HepG2 (cell line): Measurements from ENCODE around the gene CCDC88B. TPM values are rescaled to one million over a fixed set of nuclear protein-coding genes. Genes with fewer than 3 reads are reported as not detected.
A peak's percentile ranks its signal among the peaks of the same experiment; 100 is the strongest.

Source experiments
- ATAC-seq: fragments of 200-7000 bp; cut with Tn5 transposase; 3 replicates; pipeline ENCODE4 v1.9.1; 2020; ENCODE audit warnings: mild to moderate bottlenecking, moderate library complexity
- BruUV-seq: library from RNA; stranded (reverse); fragments of 400-500 nt; replicated peaks from 2 replicates; lab custom pipeline; 2021; lab: Mats Ljungman, UMichigan
- CTCF ChIA-PET: fragments of 300-600 bp; formaldehyde crosslinking; extraction: SDS; loops from one replicate; lab custom pipeline; 2021; ENCODE audit warnings: low total read pairs, inconsistent platforms, low intra/inter-chr PET ratio; lab: Yijun Ruan, JAX
- POLR2A ChIA-PET: fragments of 350-600 bp; sonication (Branson Sonifier 250); formaldehyde crosslinking; loops from one replicate; lab custom pipeline; 2020; ENCODE audit warnings: antibody characterized with exemption, inconsistent platforms; lab: Yijun Ruan, JAX
- DNase-seq: peaks from one replicate; pipeline ENCODE4 v3.0.0-alpha.2; 2015; ENCODE audit warnings: low spot score
- FAIRE-seq: peaks from 3 replicates; lab custom pipeline; 2011; peaks lifted over from hg19 to GRCh38; lab: Jason Lieb, UNC
- H2AFZ ChIP-seq: one replicate; pipeline ENCODE4 v1.6.1; 2011; ENCODE audit warnings: low read length, inconsistent platforms
- H3K27ac ChIP-seq: fragments of 300-600 bp; 3 replicates; pipeline ENCODE4 v1.8.0; 2011; ENCODE audit warnings: mixed run types, mild to moderate bottlenecking, mixed read lengths, low read length, inconsistent platforms; ENCODE audit not compliant: insufficient read depth; ENCODE audit errors: extremely low read length
- H3K27me3 ChIP-seq, 2 experiments: fragments of 200-600 bp in 1 of 2; 2 replicates in 1 of 2; 3 replicates in 1 of 2; pipeline versions ENCODE4 v1.6.0 to v1.8.0; 2011; ENCODE audit warnings: low read length in 2 of 2, mild to moderate bottlenecking in 2 of 2, moderate library complexity in 2 of 2, inconsistent platforms in 1 of 2; ENCODE audit not compliant: insufficient read depth in 2 of 2, control insufficient read depth in 1 of 2
- H3K36me3 ChIP-seq, 2 experiments: fragments of 200-600 bp in 1 of 2; replicated peaks in 1 of 2; 2 replicates in 1 of 2; 3 replicates in 1 of 2; pipeline versions ENCODE4 v1.5.1 to v1.8.0; 2011; ENCODE audit warnings: low read length in 2 of 2, inconsistent platforms in 1 of 2; ENCODE audit not compliant: insufficient read depth in 2 of 2, control insufficient read depth in 1 of 2
- H3K4me1 ChIP-seq: 2 replicates; pipeline ENCODE4 v1.5.1; 2012; ENCODE audit warnings: low read length, inconsistent platforms; ENCODE audit not compliant: insufficient read depth
- H3K4me2 ChIP-seq: 2 replicates; pipeline ENCODE4 v1.6.0; 2011; ENCODE audit warnings: low read depth, low read length, inconsistent platforms
- H3K4me3 ChIP-seq, 3 experiments: fragments of 200-600 bp in 1 of 3; sonication (generic), shearing (Covaris generic) in 1 of 3; replicated peaks in 1 of 3; 2 replicates each; pipeline ENCODE4 v1.5.1; 2011 to 2016; ENCODE audit warnings: low read length in 3 of 3, inconsistent platforms in 2 of 3, low read depth in 2 of 3, mild to moderate bottlenecking in 2 of 3, control low read depth in 1 of 3, mixed read lengths in 1 of 3; ENCODE audit not compliant: insufficient read depth in 1 of 3
- H3K79me2 ChIP-seq: one replicate; pipeline ENCODE4 v1.6.1; 2011; ENCODE audit warnings: low read length, inconsistent platforms; ENCODE audit not compliant: insufficient read depth
- H3K9ac ChIP-seq: 2 replicates; pipeline ENCODE4 v1.6.0; 2011; ENCODE audit warnings: mild to moderate bottlenecking, low read depth, low read length, inconsistent platforms; ENCODE audit not compliant: insufficient read depth
- H3K9me3 ChIP-seq: 2 replicates; pipeline ENCODE4 v1.5.1; 2012; ENCODE audit warnings: mild to moderate bottlenecking, low read length
- H4K20me1 ChIP-seq: 2 replicates; pipeline ENCODE4 v1.6.0; 2011; ENCODE audit warnings: inconsistent platforms, mild to moderate bottlenecking, low read length, moderate library complexity; ENCODE audit not compliant: insufficient read depth
- AGO2 ChIP-seq: fragments of 200-400 bp; formaldehyde crosslinking; optimal IDR thresholded peaks from 2 replicates; pipeline ENCODE3; 2017; ENCODE audit warnings: mild to moderate bottlenecking, low read depth, low read length, moderate library complexity
- KDM3A ChIP-seq: IDR thresholded peaks from 2 replicates; pipeline ENCODE4 v1.6.1; 2018; ENCODE audit warnings: low read depth, missing compliant biosample characterization
- RBFOX2 ChIP-seq: fragments of 200-400 bp; formaldehyde crosslinking; IDR thresholded peaks from 2 replicates; pipeline ENCODE4 v1.6.1; 2017; ENCODE audit warnings: low read depth, mild to moderate bottlenecking, low read length
- RFX3 ChIP-seq: IDR thresholded peaks from 2 replicates; pipeline ENCODE4 v1.6.1; 2016; ENCODE audit warnings: missing biosample characterization, missing genetic modification reagents
- SRY ChIP-seq: sonication (generic); formaldehyde crosslinking; IDR thresholded peaks from 2 replicates; pipeline ENCODE4 v1.8.0; 2022; ENCODE audit warnings: mild to moderate bottlenecking, missing genetic modification reagents
- WGBS: methylation state at CpG from one replicate; pipeline ENCODE4 v1.1.6; 2017; ENCODE audit warnings: low lambda C conversion rate; 5-methylcytosine and 5-hydroxymethylcytosine counted together
- in situ Hi-C: cut with HindIII; loops from 2 replicates; pipeline ENCODE4 v1.10.0; 2017; ENCODE audit warnings: low pct_unique_long_range_greater_than_20kb; ENCODE audit not compliant: extremely low pct_ligation_motif_present
- intact Hi-C: fragments of 100-400 bp; cut with micrococcal nuclease; formaldehyde crosslinking; loops from one replicate; pipeline ENCODE4 v1.10.0; 2022; ENCODE audit not compliant: unreplicated experiment
- polyA plus RNA-seq, 8 experiments: library from polyadenylated mRNA; depleted of rRNA in 3 of 8; stranded (reverse) in 7 of 8; unstranded in 1 of 8; fragments of >200 nt; fragmentation: Illumina TruSeq in 4 of 8; extraction: Trizol in 4 of 8; gene quantifications; 2 replicates each; pipeline versions ENCODE4 v1.2.1 to v1.2.3, GENCODE V29; 2011 to 2016; ENCODE audit warnings: low read depth in 4 of 8, missing spikeins in 1 of 8, mixed read lengths in 1 of 8; ENCODE audit not compliant: insufficient read depth in 1 of 8
- total RNA-seq, 5 experiments: library from RNA; depleted of rRNA; stranded (reverse); fragments of >200 nt; fragmentation: Illumina TruSeq; extraction: Trizol; gene quantifications; 2 replicates each; pipeline ENCODE4 v1.2.3, GENCODE V29; 2016; ENCODE audit warnings: low read depth in 1 of 5
- TF ChIP-seq, protein P1 (sequence below): sonication (generic); formaldehyde crosslinking; IDR thresholded peaks from 2 replicates; pipeline ENCODE4 v1.4.0; 2020; ENCODE audit warnings: missing genetic modification reagents
- TF ChIP-seq, protein P2 (sequence below): sonication (generic); formaldehyde crosslinking; IDR thresholded peaks from 2 replicates; pipeline ENCODE4 v1.5.1; 2020; ENCODE audit warnings: mild to moderate bottlenecking, missing genetic modification reagents, borderline replicate concordance
- TF ChIP-seq, protein P3 (sequence below): IDR thresholded peaks from 2 replicates; pipeline ENCODE4 v1.6.1; 2016; ENCODE audit warnings: low read depth
- TF ChIP-seq, protein P4 (sequence below): sonication (generic); formaldehyde crosslinking; IDR thresholded peaks from 2 replicates; pipeline ENCODE4 v1.5.1; 2020; ENCODE audit warnings: mild to moderate bottlenecking, missing genetic modification reagents, moderate library complexity

CCDC88B gene
- total and polyA plus RNA-seq, 2 of the 13 experiments (the other 11 are each of a cell fraction or from before 2014, with no cell fraction given) = 3.6 to 4.8 TPM

DNA sequence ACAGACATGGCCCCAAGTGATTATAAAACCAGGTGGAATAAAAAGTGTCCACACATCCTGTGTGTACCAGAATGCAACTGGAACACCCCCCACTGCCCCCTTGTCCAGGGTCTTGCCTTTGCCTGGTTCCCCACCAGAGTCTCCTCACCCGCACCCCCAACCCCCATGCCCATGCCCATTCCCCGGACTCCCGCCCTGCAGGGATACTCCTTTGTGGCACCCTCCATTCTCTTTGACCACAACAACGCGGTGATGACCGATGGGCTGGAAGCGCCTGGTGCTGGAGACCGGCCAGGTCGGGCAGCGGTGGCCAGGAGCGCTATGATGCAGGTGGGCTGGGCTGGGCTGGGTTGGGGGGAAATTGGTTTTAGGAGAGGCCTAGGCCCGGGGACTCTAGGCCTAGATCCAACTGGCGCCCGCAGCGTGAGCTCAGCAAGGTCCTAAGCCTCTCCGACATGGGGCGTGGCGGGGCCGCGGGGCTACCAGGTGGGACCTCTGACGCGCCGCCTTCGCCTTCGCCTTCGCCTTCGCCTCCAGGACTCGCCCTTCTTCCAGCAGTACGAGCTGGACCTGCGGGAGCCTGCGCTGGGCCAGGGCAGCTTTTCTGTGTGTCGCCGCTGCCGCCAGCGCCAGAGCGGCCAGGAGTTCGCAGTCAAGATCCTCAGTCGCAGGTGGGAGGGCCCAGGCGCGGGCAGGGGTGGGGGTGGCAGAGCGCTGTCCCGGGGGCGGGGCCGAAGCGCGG lies 28.1 kb downstream of the CCDC88B start:
- no peaks in the 10 kb centered on the region for H3K27me3 ChIP-seq
- FAIRE-seq (no peak), ATAC-seq (no peak), DNase-seq (no peak)
- in situ Hi-C loops = no loop called here
- ChIA-PET POLR2A (no interaction called here), CTCF (no interaction called here)
- H3K27ac ChIP-seq = no peak overlapping the region
- WGBS = 96% methylated on average over 33 of the region's 46 CpGs
- no peak overlapping the region for H3K4me2 ChIP-seq
- H4K20me1 ChIP-seq = no peaks in the 10 kb centered on the region
- peaks cover 1% of the 10 kb centered on the region; the same call in 1 of the 2 replicates for H3K4me1 ChIP-seq
- H2AFZ ChIP-seq = no peak overlapping the region
- no peak overlapping the region for H3K9ac ChIP-seq
- no peaks in the 10 kb centered on the region for H3K9me3 ChIP-seq
- no peak overlapping the region for H3K4me3 ChIP-seq
- TF ChIP-seq AGO2 (peak; percentile 35), SRY (CRISPR knock-in tag) (no peak), RBFOX2 (0 out of 2 replicates have a peak, but pooled peaks have one; percentile 24), KDM3A (CRISPR knock-in tag) (no peak), RFX3 (CRISPR knock-in tag) (no peak)
- TF ChIP-seq, protein P1, sequence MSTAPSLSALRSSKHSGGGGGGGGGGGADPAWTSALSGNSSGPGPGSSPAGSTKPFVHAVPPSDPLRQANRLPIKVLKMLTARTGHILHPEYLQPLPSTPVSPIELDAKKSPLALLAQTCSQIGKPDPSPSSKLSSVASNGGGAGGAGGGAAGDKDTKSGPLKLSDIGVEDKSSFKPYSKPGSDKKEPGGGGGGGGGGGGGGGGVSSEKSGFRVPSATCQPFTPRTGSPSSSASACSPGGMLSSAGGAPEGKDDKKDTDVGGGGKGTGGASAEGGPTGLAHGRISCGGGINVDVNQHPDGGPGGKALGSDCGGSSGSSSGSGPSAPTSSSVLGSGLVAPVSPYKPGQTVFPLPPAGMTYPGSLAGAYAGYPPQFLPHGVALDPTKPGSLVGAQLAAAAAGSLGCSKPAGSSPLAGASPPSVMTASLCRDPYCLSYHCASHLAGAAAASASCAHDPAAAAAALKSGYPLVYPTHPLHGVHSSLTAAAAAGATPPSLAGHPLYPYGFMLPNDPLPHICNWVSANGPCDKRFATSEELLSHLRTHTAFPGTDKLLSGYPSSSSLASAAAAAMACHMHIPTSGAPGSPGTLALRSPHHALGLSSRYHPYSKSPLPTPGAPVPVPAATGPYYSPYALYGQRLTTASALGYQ (CRISPR knock-in tag) = no peak
- TF ChIP-seq, protein P2, sequence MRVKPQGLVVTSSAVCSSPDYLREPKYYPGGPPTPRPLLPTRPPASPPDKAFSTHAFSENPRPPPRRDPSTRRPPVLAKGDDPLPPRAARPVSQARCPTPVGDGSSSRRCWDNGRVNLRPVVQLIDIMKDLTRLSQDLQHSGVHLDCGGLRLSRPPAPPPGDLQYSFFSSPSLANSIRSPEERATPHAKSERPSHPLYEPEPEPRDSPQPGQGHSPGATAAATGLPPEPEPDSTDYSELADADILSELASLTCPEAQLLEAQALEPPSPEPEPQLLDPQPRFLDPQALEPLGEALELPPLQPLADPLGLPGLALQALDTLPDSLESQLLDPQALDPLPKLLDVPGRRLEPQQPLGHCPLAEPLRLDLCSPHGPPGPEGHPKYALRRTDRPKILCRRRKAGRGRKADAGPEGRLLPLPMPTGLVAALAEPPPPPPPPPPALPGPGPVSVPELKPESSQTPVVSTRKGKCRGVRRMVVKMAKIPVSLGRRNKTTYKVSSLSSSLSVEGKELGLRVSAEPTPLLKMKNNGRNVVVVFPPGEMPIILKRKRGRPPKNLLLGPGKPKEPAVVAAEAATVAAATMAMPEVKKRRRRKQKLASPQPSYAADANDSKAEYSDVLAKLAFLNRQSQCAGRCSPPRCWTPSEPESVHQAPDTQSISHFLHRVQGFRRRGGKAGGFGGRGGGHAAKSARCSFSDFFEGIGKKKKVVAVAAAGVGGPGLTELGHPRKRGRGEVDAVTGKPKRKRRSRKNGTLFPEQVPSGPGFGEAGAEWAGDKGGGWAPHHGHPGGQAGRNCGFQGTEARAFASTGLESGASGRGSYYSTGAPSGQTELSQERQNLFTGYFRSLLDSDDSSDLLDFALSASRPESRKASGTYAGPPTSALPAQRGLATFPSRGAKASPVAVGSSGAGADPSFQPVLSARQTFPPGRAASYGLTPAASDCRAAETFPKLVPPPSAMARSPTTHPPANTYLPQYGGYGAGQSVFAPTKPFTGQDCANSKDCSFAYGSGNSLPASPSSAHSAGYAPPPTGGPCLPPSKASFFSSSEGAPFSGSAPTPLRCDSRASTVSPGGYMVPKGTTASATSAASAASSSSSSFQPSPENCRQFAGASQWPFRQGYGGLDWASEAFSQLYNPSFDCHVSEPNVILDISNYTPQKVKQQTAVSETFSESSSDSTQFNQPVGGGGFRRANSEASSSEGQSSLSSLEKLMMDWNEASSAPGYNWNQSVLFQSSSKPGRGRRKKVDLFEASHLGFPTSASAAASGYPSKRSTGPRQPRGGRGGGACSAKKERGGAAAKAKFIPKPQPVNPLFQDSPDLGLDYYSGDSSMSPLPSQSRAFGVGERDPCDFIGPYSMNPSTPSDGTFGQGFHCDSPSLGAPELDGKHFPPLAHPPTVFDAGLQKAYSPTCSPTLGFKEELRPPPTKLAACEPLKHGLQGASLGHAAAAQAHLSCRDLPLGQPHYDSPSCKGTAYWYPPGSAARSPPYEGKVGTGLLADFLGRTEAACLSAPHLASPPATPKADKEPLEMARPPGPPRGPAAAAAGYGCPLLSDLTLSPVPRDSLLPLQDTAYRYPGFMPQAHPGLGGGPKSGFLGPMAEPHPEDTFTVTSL = no peak
- TF ChIP-seq, protein P3, sequence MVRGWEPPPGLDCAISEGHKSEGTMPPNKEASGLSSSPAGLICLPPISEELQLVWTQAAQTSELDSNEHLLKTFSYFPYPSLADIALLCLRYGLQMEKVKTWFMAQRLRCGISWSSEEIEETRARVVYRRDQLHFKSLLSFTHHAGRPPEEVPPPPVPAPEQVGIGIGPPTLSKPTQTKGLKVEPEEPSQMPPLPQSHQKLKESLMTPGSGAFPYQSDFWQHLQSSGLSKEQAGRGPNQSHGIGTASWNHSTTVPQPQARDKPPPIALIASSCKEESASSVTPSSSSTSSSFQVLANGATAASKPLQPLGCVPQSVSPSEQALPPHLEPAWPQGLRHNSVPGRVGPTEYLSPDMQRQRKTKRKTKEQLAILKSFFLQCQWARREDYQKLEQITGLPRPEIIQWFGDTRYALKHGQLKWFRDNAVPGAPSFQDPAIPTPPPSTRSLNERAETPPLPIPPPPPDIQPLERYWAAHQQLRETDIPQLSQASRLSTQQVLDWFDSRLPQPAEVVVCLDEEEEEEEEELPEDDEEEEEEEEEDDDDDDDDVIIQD = no peak
- TF ChIP-seq, protein P4, sequence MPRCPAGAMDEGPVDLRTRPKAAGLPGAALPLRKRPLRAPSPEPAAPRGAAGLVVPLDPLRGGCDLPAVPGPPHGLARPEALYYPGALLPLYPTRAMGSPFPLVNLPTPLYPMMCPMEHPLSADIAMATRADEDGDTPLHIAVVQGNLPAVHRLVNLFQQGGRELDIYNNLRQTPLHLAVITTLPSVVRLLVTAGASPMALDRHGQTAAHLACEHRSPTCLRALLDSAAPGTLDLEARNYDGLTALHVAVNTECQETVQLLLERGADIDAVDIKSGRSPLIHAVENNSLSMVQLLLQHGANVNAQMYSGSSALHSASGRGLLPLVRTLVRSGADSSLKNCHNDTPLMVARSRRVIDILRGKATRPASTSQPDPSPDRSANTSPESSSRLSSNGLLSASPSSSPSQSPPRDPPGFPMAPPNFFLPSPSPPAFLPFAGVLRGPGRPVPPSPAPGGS (CRISPR knock-in tag) = no peak
- intact Hi-C loops = no loop called here
- no TSS peak for BruUV-seq
- H3K79me2 ChIP-seq = no peaks in the 10 kb centered on the region
- H3K36me3 ChIP-seq = peaks cover 2 to 18% of the 10 kb centered on the region in 2 experiments; a peak in 4 of 5 replicates
